GM12891 (cell line): Measurements from ENCODE around the gene ADGRG2.

Experiments used
- POLR2A ChIP-seq: IDR thresholded peaks from 2 replicates; pipeline ENCODE4 v1.6.1; 2011; ENCODE audit warnings: low read depth, low read length, control low read depth
- POLR2AphosphoS5 ChIP-seq: IDR thresholded peaks from 2 replicates; pipeline ENCODE4 v1.6.1; 2011; ENCODE audit warnings: low read depth, low read length, control low read depth
- POU2F2 ChIP-seq: IDR thresholded peaks from 2 replicates; pipeline ENCODE4 v1.6.1; 2011; ENCODE audit warnings: low read depth, mild to moderate bottlenecking, control low read depth, low read length, moderate library complexity
- SPI1 ChIP-seq: IDR thresholded peaks from 2 replicates; pipeline ENCODE4 v1.6.1; 2011; ENCODE audit warnings: low read depth, low read length, control low read depth
- TAF1 ChIP-seq: IDR thresholded peaks from 2 replicates; pipeline ENCODE4 v1.6.1; 2011; ENCODE audit warnings: low read depth, low read length, control low read depth

DNA sequence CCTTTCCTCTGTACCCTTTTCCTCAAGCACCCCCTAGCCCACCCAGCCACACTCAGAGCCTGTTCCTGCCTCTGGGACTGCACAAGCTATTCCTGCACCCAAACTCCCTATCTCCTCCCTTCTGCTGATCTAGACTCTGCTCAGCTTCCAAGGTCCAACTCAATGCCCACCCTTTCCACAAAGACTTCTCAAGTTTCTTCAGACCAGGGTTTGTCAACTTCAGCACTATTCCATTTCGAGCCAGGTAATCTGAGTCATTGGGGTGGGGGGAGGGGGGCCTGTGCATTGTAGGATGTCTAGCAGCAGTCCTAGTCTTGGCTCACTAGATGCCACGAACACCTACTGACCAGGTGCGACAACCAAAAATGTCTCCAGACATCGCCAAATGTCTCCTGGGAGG is 175.7 kb downstream of the ADGRG2 start:
- TF ChIP-seq POLR2A (no peak), POLR2AphosphoS5 (no peak), SPI1 (no peak), POU2F2 (no peak), TAF1 (no peak)
